22Rv1 (cell line): ENCODE results near the gene ATRNL1.

Experiments used
- CTCF ChIP-seq: fragments of 450-650 bp; IDR thresholded peaks from 2 replicates; pipeline ENCODE4 v1.5.1; 2017; ENCODE audit warnings: mild to moderate bottlenecking
- ZFX ChIP-seq: fragments of 450-650 bp; IDR thresholded peaks from 2 replicates; pipeline ENCODE4 v1.6.1; 2017; ENCODE audit warnings: antibody characterized with exemption, borderline replicate concordance

GRCh38 chr10:115063701-115064658, 29.2 kb upstream of the ATRNL1 start:
- no peak for TF ChIP-seq CTCF
- TF ChIP-seq ZFX: no peak
